GM18907 (cell line): ENCODE measurements around the gene SKIL.
"Not testable (repeated sequence)": the region's sequence is repeated elsewhere in the genome, so short reads cannot be mapped to it uniquely, and the experiment has no call there.

ENCODE experiments used
- ATAC-seq: cut with Tn5 transposase; IDR thresholded peaks from one replicate; pipeline ENCODE4 v1.9.1; 2021; ENCODE audit warnings: mild to moderate bottlenecking, moderate library complexity; ENCODE audit not compliant: unreplicated experiment

The SKIL gene, protein sequence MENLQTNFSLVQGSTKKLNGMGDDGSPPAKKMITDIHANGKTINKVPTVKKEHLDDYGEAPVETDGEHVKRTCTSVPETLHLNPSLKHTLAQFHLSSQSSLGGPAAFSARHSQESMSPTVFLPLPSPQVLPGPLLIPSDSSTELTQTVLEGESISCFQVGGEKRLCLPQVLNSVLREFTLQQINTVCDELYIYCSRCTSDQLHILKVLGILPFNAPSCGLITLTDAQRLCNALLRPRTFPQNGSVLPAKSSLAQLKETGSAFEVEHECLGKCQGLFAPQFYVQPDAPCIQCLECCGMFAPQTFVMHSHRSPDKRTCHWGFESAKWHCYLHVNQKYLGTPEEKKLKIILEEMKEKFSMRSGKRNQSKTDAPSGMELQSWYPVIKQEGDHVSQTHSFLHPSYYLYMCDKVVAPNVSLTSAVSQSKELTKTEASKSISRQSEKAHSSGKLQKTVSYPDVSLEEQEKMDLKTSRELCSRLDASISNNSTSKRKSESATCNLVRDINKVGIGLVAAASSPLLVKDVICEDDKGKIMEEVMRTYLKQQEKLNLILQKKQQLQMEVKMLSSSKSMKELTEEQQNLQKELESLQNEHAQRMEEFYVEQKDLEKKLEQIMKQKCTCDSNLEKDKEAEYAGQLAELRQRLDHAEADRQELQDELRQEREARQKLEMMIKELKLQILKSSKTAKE

DNA sequence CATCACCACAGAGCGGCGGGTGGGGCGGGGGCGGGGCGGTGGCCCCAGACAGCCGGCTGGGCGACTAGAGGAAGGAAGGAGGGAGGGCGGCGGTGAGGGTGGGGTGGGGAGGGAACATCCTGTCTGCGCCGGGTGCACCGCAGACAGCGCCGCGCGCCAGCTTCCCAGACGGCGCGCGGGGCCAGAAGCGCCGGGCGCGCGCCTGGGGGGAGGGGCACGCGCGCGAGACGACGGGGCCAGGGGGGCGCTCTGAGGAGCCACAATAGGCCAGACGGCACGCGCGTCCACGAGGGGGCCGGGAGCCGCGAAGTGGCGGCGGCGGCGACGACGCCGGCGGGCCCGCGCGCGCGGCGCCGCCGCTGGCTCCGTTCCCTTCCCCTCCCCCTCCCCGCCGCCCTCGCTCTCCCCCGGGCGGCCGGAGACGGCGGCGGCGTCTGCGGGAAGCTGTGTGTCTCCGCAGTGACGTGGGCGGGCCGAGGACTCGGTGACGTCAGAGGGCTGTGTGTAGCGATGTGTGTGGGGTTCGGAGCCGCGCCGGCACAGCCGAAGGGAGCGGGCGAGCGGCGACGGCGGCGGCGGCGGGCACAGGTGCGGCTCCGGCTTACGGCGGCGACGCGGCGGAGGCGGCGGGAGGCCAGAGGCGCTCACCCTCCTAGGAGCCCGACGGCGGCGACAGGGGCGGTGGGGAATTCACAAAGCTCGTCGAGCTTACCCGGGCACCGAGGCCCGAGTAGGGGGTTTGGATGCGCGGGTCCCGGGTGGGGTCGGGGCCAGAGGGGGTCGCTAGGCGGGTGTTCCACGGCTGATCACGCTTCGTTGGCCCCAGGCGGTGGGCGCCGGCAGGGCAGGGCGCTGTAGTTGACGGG is at the start of gene SKIL:
Gene SKIL, plus strand, starts transcription at position 540 of the 866 bp plus-strand sequence. CDS start 2,617 bp downstream, outside the sequence.
- ATAC-seq = peak; percentile 71

DNA sequence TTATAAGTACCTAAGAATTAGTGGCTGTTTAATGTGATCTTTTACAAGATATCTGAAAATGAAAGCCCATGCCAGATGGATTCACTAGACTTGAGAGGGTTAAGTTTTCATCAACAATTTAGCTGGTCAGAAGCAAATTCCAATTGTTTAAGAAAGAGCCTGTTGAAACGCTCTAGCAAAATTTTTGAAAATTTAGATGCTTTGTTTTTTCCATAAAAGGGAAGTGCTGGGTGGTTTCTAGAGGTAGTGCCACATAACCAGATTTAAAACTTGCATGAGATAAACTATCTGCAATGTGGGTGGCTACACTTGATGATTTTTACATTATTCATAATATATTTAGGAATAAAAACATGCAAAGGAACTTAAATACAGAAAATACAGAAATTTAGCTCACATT is 48.5 kb upstream of the SKIL start:
- no peak for ATAC-seq

DNA sequence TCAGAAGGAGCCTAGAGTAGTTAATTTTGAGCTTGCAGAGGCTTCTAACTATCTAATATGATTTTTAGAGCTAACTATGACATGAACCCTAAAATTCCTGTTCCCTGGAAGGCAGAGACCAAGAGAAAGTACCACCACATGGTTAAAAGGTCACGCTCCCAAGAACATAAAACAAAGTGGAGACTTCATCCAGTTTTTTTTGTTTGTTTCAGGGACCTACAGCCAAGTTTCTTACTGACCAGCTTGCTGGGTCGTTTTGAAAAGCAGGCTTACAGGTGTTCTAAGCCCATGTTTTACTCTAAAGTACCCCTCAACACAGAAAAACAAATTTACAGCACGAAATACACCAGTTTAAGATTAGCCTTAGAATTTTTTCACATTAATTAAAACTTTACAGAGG is 39.6 kb upstream of the SKIL start:
- no peak for ATAC-seq

DNA sequence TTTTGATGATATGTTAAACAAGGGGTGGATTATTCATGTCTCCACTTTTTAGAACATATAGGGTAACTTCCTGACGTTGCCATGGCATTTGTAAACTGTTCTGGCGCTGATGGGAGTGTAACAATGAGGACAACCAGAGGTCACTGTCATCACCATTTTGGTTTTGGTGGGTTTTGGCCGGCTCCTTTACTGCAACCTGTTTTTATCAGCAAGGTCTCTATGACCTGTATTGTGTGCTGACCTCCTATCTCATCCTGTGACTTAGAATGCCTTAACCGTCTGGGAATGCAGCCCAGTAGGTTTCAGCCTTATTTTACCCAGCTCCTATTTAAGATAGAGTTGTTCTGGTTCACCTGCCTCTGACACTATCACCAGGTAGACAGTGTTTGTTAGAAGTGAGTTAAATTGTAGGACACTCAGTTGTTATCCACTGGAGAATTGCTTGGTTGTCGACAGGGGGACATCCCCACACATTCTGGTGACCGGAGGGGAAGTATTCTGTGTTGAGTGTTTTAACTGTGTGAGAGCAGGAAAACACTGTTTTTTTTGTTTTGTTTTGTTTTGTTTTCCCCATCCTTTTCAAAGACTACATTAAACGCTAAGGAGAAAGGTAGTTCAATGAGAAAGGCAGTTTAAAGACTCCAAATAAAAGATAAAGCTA is 36.9 kb upstream of the SKIL start:
- ATAC-seq = no peak

DNA sequence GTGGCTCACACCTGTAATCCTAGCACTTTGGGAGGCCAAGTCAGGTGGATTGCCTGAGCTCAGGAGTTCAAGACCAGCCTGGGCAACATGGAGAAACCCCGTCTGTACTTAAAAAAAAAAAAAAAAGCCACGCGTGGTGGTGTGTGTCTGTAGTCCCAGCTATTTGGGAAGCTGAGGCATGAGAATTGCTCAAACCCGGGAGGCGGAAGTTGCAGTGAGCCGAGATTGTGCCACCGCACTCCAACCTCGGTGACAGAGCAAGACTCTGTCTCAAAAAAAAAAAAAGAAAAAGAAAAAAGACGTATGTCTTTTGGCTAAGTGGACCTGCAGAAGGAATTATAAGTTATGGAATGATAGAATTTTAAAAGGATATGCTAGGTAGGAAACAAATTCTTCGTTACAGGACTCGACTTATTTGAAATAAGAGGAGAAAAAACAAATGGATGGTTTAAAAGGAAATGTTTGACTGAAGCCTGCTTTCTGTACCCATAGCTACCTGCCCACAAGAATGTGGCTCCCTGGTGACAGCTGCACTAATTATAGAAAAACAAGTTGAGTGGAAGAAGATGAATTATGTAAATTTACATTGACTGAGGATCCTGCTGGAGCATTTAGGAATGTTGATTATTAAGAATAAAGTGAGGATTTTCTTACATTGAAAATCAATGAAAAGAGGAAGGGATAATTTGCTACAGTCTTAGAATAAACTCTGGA is 36.0 kb upstream of the SKIL start:
- ATAC-seq = no peak

DNA sequence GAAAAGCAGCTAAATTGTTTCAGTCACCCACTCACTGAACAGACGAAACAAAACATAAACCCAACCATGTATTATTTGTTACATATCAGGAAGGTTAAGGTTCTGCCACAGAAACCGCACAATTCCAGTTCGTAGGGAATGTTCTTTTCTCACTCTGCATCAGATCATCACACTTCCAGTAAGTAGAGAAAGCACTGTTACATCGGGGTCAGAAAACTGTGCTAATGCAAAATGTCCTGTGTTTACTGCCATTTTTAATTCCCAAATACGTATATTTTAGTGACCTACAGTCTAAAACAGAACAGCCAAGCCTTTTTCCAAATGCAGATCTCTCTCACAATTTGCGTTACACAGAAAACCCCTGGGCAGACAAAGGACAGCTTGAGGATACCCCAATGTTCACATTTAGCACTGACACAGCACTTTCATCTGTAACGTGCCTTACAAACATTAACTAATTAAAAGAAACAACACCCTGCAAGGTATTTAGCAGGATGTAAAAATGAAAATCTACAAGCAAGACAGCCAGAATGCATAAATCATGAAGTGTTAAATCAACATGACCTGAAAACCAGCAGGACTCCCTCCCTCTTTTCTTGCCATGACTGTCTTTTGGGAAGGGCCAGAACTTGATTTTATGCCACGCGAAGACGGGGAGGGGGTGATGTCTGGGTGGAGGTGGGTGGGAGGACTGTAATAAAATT is 34.8 kb upstream of the SKIL start:
- ATAC-seq = no peak

DNA sequence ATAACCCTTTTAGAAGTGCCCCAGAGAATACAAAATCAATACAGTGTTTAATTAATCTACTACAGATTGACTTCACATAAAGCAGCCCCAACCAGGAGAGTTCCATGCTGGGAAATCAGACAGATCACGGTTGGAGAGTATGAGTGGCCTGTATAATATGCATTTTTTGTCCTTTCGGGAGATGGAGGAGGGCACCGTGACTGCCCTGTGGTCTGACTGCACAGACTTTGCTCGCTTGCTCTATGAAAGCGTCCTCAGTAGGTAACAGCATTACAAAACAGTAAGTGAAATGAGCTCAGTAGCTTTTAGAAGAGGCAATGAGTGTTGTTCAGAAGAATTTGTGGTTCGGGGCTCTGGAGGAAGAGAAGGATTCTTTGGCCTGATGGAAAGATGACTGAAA is 34.2 kb upstream of the SKIL start:
- no peak for ATAC-seq

DNA sequence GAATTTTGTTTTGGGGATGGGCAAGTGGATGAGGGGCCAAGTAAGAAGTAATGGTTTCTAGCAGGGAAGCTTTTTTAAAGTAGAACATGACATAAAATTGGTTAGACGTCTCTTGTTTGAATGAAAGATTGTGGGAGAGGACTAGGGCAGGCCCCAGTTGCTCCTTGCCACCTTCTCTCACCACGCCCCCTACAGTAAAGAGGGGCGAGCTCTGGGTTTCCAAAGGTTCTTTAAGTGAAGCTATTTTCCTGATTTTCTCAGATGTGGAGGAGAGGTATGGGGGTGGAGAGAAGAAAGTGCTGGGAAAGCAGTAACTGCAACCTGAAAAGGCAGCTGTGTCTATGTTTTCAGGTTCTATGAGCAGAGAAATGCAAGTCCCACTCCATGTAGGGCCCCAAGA is 32.6 kb upstream of the SKIL start:
- no peak for ATAC-seq

DNA sequence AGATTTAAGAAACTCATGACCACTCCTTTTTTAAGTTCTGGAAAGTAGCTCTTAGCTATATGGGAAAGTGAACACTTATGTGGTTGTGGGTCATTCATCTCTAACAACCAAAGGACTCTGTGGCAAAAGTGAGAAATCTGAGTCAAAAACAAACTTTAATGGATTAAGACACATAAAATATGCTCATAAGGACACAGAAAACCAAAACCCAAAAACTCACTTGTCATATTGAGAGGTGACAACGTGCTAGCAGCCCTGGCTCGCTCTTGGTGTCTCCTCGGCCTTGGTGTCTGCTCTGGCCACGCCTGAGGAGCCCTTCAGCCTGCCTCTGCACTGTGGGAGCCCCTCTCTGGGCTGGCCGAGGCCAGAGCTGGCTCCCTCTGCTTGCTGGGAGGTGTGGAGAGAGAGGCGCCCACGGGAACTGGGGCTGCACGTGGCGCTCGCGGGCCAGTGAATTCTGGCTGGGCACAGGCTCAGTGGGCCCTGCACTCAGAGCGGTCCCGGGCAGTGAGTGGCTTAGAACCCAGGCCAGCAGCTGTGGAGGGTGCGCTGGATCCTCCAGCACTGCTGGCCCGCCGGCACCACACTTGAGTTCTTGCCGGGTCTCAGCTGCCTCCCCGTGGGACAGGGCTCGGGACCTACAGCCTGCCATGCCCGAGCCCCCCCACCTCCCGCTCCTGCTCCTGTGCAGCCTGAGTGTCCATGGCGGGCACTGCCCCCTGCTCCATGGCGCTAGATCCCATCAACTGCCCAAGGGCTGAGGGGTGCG is 30.3 kb upstream of the SKIL start:
- ATAC-seq = peak; percentile 44

DNA sequence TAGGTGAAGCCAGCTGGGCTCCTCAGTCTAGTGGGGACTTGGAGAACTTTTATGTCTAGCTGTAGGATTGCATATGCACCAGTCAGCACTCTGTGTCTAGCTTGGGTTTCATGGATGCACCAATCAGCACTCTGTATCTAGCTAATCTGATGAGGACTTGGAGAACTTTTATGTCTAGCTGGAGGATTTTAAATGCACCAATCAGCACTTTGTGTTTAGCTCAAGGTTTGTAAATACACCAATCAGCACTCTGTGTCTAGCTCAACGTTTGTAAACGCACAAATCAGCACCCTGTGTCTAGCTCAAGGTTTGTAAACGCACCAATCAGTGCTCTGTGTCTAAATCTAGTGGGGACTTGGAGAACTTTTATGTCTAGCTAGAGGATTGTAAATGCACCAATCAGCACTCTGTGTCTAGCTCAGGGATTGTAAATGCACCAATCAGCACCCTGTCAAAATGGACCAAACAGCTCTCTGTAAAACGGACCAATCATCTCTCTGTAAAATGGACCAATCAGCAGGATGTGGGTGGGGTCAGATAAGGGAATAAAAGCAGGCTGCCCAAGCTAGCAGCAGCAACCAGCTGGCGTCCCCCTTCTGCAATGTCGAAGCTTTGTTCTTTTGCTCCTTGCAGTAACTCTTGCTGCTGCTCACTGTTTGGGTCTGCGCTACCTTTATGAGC is 29.5 kb upstream of the SKIL start:
- ATAC-seq = not testable (repeated sequence)

DNA sequence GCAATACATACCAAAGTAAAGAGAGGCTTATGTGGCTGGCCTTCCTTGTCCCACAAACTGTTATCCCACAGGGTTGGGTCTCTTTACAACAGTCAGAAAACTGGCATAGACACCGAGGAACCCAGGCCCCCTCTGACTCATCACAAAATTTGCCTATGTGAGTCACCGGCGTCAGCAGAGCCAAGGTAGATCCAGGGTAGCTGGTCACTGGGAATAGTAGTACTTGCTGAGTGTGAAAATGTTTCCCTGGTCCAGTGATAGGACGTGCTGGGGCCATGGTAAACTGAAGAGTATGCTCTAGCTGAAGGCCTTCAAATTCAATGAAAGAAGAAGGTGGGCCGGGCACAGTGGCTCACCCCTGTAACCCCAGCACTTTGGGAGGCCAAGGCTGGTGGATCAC is 27.1 kb upstream of the SKIL start:
- ATAC-seq = no peak

DNA sequence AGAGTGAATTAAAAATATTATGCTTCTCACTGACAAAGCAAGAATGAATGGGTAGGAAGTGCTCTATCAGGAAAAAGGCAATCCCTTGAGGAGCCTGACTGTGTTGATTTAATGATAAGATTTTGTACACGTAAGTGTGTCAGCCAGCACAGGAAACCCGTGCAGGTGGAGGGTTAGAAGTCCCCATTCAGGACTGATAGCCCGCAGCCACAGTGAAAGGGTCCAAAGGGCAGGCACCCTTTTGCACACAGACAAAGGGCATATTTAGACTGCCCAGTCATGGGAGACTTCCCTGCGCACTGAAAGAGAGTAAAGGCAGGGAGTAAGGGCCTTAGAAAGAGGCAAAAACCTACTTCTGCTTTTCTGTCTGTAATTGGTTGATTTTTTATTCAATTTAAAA is 26.4 kb upstream of the SKIL start:
- ATAC-seq = peak; percentile 76

DNA sequence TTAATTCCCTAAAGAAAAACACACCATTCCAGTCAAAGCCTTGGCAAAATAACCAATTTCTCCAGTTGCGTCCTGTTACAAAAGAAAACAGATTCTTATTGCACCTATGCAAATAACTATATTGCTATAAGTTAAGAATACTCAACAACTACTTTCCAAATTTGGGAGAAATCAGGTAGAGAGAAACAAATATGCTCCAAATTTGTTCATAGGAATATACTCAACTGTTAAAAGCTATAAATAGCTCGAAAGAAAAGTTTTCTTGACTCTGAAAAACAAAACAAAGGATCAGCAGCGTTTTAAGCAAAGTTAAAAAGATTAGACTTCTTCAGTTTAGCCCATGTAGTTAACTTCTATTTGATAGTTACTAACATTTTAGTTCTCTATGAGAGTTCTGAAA is 20.1 kb upstream of the SKIL start:
- no peak for ATAC-seq

DNA sequence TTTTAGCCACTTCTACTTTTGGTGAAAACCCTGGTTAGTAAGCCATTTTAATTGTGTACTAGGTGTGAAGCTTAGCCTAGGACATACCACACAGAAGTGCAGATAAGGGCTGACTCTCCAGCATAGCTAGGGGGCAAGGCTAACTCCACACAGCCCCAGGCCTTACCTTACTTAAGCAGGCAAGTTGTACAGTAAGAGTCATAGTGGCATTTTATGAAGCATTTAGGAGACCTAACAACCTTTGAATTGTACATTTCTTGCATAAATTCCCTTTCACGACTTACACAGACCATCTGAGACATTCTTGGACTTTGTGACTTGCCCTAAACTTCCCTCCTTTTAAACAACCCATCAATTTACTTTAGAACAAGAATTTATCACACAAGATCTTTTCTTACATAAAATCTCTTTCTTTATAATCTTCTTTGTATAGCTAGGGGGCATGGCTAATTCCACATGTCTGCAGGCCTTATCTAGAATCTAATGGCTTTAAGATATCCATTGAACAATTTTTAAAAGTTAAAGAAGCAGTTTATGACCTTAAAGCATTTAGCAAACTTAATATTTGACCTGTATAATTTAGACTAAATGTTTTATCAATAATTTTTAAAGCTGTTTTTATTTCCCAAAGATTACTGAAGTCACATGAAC is 18.7 kb upstream of the SKIL start:
- no peak for ATAC-seq

DNA sequence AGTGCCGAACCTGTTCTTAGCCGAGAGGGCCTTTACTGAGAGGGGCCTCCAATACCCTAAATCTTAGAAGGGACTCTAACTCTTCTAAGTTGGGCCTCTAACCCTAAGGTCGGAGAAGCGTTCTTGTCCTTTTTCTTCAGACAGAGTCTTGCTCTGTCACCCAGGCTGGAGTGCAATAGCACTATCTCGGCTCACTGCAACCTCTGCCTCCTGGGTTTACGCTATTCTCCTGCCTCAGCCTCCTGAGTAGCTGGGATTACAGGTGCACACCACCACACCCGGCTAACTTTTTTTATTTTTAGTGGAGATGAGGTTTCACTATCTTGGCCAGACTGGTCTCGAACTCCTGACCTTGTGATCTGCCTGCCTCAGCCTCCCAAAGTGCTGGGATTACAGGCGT is 15.2 kb upstream of the SKIL start:
- ATAC-seq = not testable (repeated sequence)

DNA sequence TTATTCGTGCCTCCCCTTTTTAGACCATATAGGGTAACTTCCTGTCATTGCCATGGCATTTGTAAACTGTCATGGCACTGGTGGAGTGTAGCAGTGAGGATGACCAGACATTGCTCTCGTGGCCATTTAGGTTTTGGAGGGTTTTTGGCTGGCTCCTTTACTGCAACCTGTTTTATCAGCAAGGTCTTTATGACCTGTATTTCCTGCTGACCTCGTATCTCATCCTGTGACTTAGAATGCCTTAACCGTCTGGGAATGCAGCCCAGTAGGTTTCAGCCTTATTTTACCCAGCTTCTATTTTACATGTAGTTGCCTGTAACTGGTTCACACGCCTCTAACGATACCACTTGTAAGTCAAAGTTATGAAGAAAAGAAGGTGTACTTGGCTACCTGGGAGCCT is 13.7 kb upstream of the SKIL start:
- not testable (repeated sequence) for ATAC-seq

DNA sequence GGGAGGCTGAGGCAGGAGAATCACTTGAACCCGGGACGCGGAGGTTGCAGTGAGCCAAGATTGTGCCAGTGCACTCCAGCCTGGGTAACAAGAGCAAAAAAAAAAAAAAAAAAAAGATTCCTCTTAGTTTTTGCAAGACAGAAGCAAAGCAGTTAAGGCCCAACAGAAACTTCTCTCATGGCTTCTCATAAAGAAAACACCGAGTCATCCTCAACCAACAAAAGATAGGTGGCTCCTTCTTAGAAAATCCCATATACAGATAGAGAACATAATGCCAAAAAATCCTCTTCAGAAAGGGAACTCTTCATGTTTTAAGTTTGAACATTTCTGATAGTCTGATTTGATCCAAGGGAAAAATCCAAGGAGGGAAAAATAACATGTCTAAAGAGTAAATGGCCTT is 12.5 kb upstream of the SKIL start:
- ATAC-seq = no peak
